ENCODE data around the gene FREM1.

DNA sequence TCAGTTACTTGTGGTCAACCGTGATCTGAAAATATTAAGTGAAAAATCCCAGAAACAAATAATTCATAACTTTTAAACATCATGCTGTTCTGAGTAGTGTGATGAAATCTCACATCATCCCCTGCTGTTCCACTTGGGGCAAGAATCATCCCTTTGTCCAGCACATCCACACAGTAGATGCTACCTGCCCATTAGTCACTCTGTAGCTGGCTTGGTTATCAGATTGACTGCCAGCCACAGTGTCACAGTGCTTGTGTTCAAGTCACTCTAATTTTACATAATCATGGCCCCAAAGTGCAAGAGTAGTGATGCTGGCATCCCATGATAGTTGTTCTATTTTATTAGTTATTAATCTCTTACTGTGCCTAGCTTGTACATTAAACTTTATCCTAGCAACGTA lies 148.6 kb downstream of the FREM1 start:
- TF ChIP-seq CTCF (IDR thresholded peaks at IDR 0.05 in 4 of 5, conservative IDR thresholded peaks at IDR 0.05 in 1 of 5) (no peak), POLR2A (IDR thresholded peaks at IDR 0.05) (no peak)
